Measurements from ENCODE around the gene KRTAP10-4.
"Not testable (repeated sequence)": the region's sequence is repeated elsewhere in the genome, so short reads cannot be mapped to it uniquely, and the experiment has no call there.

KRTAP10-4 gene

GRCh38 chr21:44573630-44574456 is at the start of gene KRTAP10-4:
KRTAP10-4 (plus strand) TSS chr21:44573729; CDS start chr21:44573759, 30 bp downstream.
- not testable (repeated sequence) for DNase-seq (ENCODE audit: low read depth)

GRCh38 chr21:44524414-44525371 is 48.8 kb upstream of the KRTAP10-4 start:
- DNase-seq (ENCODE audit: low read depth): no peak

GRCh38 chr21:44525391-44526095 is 48.0 kb upstream of the KRTAP10-4 start:
- no peak for DNase-seq (ENCODE audit: low read depth)

- DNase-seq (ENCODE audit: low read depth): no peak
These were observed 47.2 kb upstream of the KRTAP10-4 start for GRCh38 chr21:44526096-44526997.

GRCh38 chr21:44527156-44527982 is 46.2 kb upstream of the KRTAP10-4 start:
- no peak for DNase-seq (ENCODE audit: low read depth)

GRCh38 chr21:44527983-44528633 is 45.4 kb upstream of the KRTAP10-4 start:
- DNase-seq (ENCODE audit: low read depth): no peak

GRCh38 chr21:44528634-44528995 is 44.9 kb upstream of the KRTAP10-4 start:
- DNase-seq (ENCODE audit: low read depth): no peak

GRCh38 chr21:44529011-44529421 is 44.5 kb upstream of the KRTAP10-4 start:
- DNase-seq (ENCODE audit: low read depth): no peak

- no peak for DNase-seq (ENCODE audit: low read depth)
These were observed 43.9 kb upstream of the KRTAP10-4 start for GRCh38 chr21:44529503-44530125.

GRCh38 chr21:44530221-44530902 is 43.2 kb upstream of the KRTAP10-4 start:
- no peak for DNase-seq (ENCODE audit: low read depth)

- DNase-seq (ENCODE audit: low read depth): no peak
These were observed 42.5 kb upstream of the KRTAP10-4 start for GRCh38 chr21:44530903-44531605.

GRCh38 chr21:44531606-44532564 is 41.6 kb upstream of the KRTAP10-4 start:
- DNase-seq (ENCODE audit: low read depth): no peak

- DNase-seq (ENCODE audit: low read depth): no peak
These were observed 40.8 kb upstream of the KRTAP10-4 start for GRCh38 chr21:44532712-44533111.

- no peak for DNase-seq (ENCODE audit: low read depth)
These were observed 40.2 kb upstream of the KRTAP10-4 start for GRCh38 chr21:44533121-44533890.

- DNase-seq (ENCODE audit: low read depth): no peak
These were observed 39.5 kb upstream of the KRTAP10-4 start for GRCh38 chr21:44533891-44534627.

Data from fibroblast of the conjunctiva (primary cell).